Mesenchymal stem cell (in vitro differentiated cells and primary cell): ENCODE data around the gene SEMA4D.

Experiments
- DNase-seq: peaks from one replicate; pipeline ENCODE4 v3.0.0-alpha.2; 2013
- H2AFZ ChIP-seq: one replicate; pipeline ENCODE4 v1.6.1; 2013; ENCODE audit warnings: low read depth, mild to moderate bottlenecking, control low read depth, inconsistent platforms, low read length, moderate library complexity
- H2AK5ac ChIP-seq: 2 replicates; pipeline ENCODE4 v1.6.1; 2013; ENCODE audit warnings: low read length, moderate library complexity, mild to moderate bottlenecking, inconsistent platforms; ENCODE audit not compliant: severe bottlenecking
- H2BK120ac ChIP-seq: one replicate; pipeline ENCODE4 v1.6.1; 2013; ENCODE audit warnings: low read depth, mild to moderate bottlenecking, inconsistent platforms, low read length, moderate library complexity
- H2BK12ac ChIP-seq, 2 experiments: one replicate each; pipeline ENCODE4 v1.6.1; 2013; ENCODE audit warnings: inconsistent platforms in 2 of 2, low read length in 2 of 2, mild to moderate bottlenecking in 2 of 2, moderate library complexity in 2 of 2, control low read depth in 1 of 2
- H2BK15ac ChIP-seq: one replicate; pipeline ENCODE4 v1.6.1; 2013; ENCODE audit warnings: mild to moderate bottlenecking, low read depth, inconsistent platforms; ENCODE audit not compliant: poor library complexity, severe bottlenecking
- H2BK5ac ChIP-seq: 2 replicates; pipeline ENCODE4 v1.6.1; 2013; ENCODE audit warnings: low read depth, mild to moderate bottlenecking, low read length, control low read depth, inconsistent platforms; ENCODE audit not compliant: poor library complexity, severe bottlenecking
- H3K14ac ChIP-seq, 2 experiments: one replicate each; pipeline ENCODE4 v1.6.1; 2013; ENCODE audit warnings: inconsistent platforms in 2 of 2, low read length in 2 of 2, control low read depth in 1 of 2, mild to moderate bottlenecking in 1 of 2, moderate library complexity in 1 of 2
- H3K18ac ChIP-seq, 2 experiments: one replicate each; pipeline ENCODE4 v1.6.1; 2013; ENCODE audit warnings: inconsistent platforms in 2 of 2, low read length in 2 of 2, control low read depth in 1 of 2, low read depth in 1 of 2, mild to moderate bottlenecking in 1 of 2
- H3K23ac ChIP-seq, 2 experiments: one replicate each; pipeline ENCODE4 v1.6.1; 2013; ENCODE audit warnings: inconsistent platforms in 2 of 2, low read length in 2 of 2, mild to moderate bottlenecking in 2 of 2, moderate library complexity in 2 of 2, control low read depth in 1 of 2
- H3K27ac ChIP-seq: 2 replicates; pipeline ENCODE4 v1.5.1; 2013; ENCODE audit warnings: mild to moderate bottlenecking, moderate library complexity, low read length, control low read depth, inconsistent platforms; ENCODE audit not compliant: poor library complexity, severe bottlenecking
- H3K27me3 ChIP-seq, 2 experiments: 2 replicates each; pipeline versions ENCODE4 v1.6.1 to v1.7.0; 2013; ENCODE audit warnings: low read length in 2 of 2, mild to moderate bottlenecking in 2 of 2, moderate library complexity in 2 of 2, control low read depth in 1 of 2, inconsistent platforms in 1 of 2; ENCODE audit not compliant: control insufficient read depth in 1 of 2, insufficient read depth in 1 of 2
- H3K36me3 ChIP-seq, 2 experiments: 2 replicates each; pipeline versions ENCODE4 v1.6.1 to v1.7.0; 2013; ENCODE audit warnings: low read length in 2 of 2, control low read depth in 1 of 2, inconsistent platforms in 1 of 2, low read depth in 1 of 2, mild to moderate bottlenecking in 1 of 2; ENCODE audit not compliant: insufficient read depth in 2 of 2, control insufficient read depth in 1 of 2
- H3K4ac ChIP-seq, 2 experiments: one replicate each; pipeline ENCODE4 v1.6.1; 2013; ENCODE audit warnings: inconsistent platforms in 2 of 2, low read length in 2 of 2, mild to moderate bottlenecking in 2 of 2, moderate library complexity in 2 of 2, control low read depth in 1 of 2, low read depth in 1 of 2
- H3K4me1 ChIP-seq: 2 replicates; pipeline ENCODE4 v1.6.1; 2013; ENCODE audit warnings: low read depth, low read length, control low read depth; ENCODE audit not compliant: control insufficient read depth, insufficient read depth
- H3K4me2 ChIP-seq: 2 replicates; pipeline ENCODE4 v1.6.1; 2013; ENCODE audit warnings: low read length, mild to moderate bottlenecking, inconsistent platforms; ENCODE audit not compliant: poor library complexity, severe bottlenecking
- H3K4me3 ChIP-seq, 2 experiments: 2 replicates each; pipeline versions ENCODE4 v1.5.1 to v1.7.0; 2013; ENCODE audit warnings: low read length in 2 of 2, mild to moderate bottlenecking in 2 of 2, control low read depth in 1 of 2, low read depth in 1 of 2; ENCODE audit not compliant: insufficient read depth in 1 of 2
- H3K79me1 ChIP-seq: replicated peaks from 2 replicates; pipeline ENCODE4 v1.6.1; 2013; ENCODE audit warnings: mild to moderate bottlenecking, control low read depth, low read length, inconsistent platforms; ENCODE audit not compliant: poor library complexity, severe bottlenecking
- H3K9ac ChIP-seq: 2 replicates; pipeline ENCODE4 v1.7.0; 2013; ENCODE audit warnings: mild to moderate bottlenecking, low read length, moderate library complexity
- H3K9me3 ChIP-seq: 2 replicates; pipeline ENCODE4 v1.7.0; 2013; ENCODE audit warnings: mild to moderate bottlenecking, low read length; ENCODE audit not compliant: control insufficient read depth
- H4K8ac ChIP-seq: one replicate; pipeline ENCODE4 v1.6.1; 2013; ENCODE audit warnings: inconsistent platforms, mild to moderate bottlenecking, low read length, moderate library complexity
- H4K91ac ChIP-seq: one replicate; pipeline ENCODE4 v1.6.1; 2013; ENCODE audit warnings: mild to moderate bottlenecking, low read length, inconsistent platforms
- WGBS: methylation state at CpG from one replicate; pipeline ENCODE4 v1.1.7; 2013; ENCODE audit warnings: mixed read lengths; 5-methylcytosine and 5-hydroxymethylcytosine counted together

The SEMA4D gene

GRCh38 chr9:89340332-89340731 lies 157.6 kb downstream of the SEMA4D start:
- H3K4me2 ChIP-seq, result no peak overlapping the region
- H3K4me3 ChIP-seq, result no peak overlapping the region
- H2BK5ac ChIP-seq, result no peak overlapping the region
- no peak overlapping the region for H2BK15ac ChIP-seq
- H3K23ac ChIP-seq, result no peak overlapping the region
- no peak overlapping the region for H2AFZ ChIP-seq
- no peak overlapping the region for H3K4ac ChIP-seq
- H3K79me1 ChIP-seq, result peaks cover 16% of the 10 kb centered on the region
- no peak overlapping the region for H2BK120ac ChIP-seq
- H3K9me3 ChIP-seq, result no peaks in the 10 kb centered on the region
- H3K27ac ChIP-seq, result no peak overlapping the region
- no peak overlapping the region for H3K9ac ChIP-seq
- no peak overlapping the region for H4K8ac ChIP-seq
- H3K36me3 ChIP-seq, result peaks cover 25 to 95% of the 10 kb centered on the region in 2 experiments
- no peaks in the 10 kb centered on the region for H3K27me3 ChIP-seq
- no peak overlapping the region for H3K14ac ChIP-seq
- no peak overlapping the region for H3K18ac ChIP-seq
- H3K4me1 ChIP-seq, result no peaks in the 10 kb centered on the region
- no peak overlapping the region for H4K91ac ChIP-seq
- DNase-seq, result no peak
- WGBS, result no CpG with 5 or more reads among the region's 3 CpGs
- H2AK5ac ChIP-seq, result no peak overlapping the region
- no peak overlapping the region for H2BK12ac ChIP-seq

- Histone ChIP-seq H3K9me3 (no peaks in the 10 kb centered on the region), H3K4me3 (no peak overlapping the region), H3K23ac (no peak overlapping the region), H2AK5ac (no peak overlapping the region), H3K27ac (no peak overlapping the region), H3K14ac (no peak overlapping the region), H3K36me3 (peaks cover 25 to 95% of the 10 kb centered on the region in 2 experiments), H3K18ac (no peak overlapping the region), H3K27me3 (no peaks in the 10 kb centered on the region), H3K4ac (no peak overlapping the region), H2AFZ (no peak overlapping the region), H2BK120ac (no peak overlapping the region), H2BK15ac (no peak overlapping the region), H3K4me1 (no peaks in the 10 kb centered on the region), H4K8ac (no peak overlapping the region), H3K9ac (no peak overlapping the region), H4K91ac (no peak overlapping the region), H3K4me2 (no peak overlapping the region), H2BK12ac (no peak overlapping the region), H2BK5ac (no peak overlapping the region), H3K79me1 (peaks cover 11% of the 10 kb centered on the region)
- 100% methylated on average over 2 of the region's 2 CpGs for WGBS
- DNase-seq, result no peak
Measured at GRCh38 chr9:89339807-89340206, 158.1 kb downstream of the SEMA4D start.

GRCh38 chr9:89330513-89330912 lies 167.4 kb downstream of the SEMA4D start:
- WGBS, result 98% methylated on average over 7 of the region's 7 CpGs

GRCh38 chr9:89329917-89330316 lies 168.0 kb downstream of the SEMA4D start:
- H2BK120ac ChIP-seq, result no peak overlapping the region
- no peak overlapping the region for H2BK12ac ChIP-seq
- no peak overlapping the region for H3K23ac ChIP-seq
- H2AK5ac ChIP-seq, result no peak overlapping the region
- H3K27ac ChIP-seq, result no peak overlapping the region
- H3K9me3 ChIP-seq, result no peaks in the 10 kb centered on the region
- no peaks in the 10 kb centered on the region for H3K27me3 ChIP-seq
- H2BK15ac ChIP-seq, result no peak overlapping the region
- DNase-seq, result no peak
- no peak overlapping the region for H3K4ac ChIP-seq
- no peak overlapping the region for H3K4me2 ChIP-seq
- H3K79me1 ChIP-seq, result peaks cover 30% of the 10 kb centered on the region
- no peak overlapping the region for H2BK5ac ChIP-seq
- H2AFZ ChIP-seq, result no peak overlapping the region
- no peak overlapping the region for H3K4me3 ChIP-seq
- no peak overlapping the region for H4K8ac ChIP-seq
- no peak overlapping the region for H3K14ac ChIP-seq
- no peak overlapping the region for H3K18ac ChIP-seq
- no peaks in the 10 kb centered on the region for H3K4me1 ChIP-seq
- H4K91ac ChIP-seq, result no peak overlapping the region
- H3K9ac ChIP-seq, result no peak overlapping the region
- H3K36me3 ChIP-seq, result peaks cover 27 to 88% of the 10 kb centered on the region in 2 experiments

More at GRCh38 chr9:89330513-89330912, 167.4 kb downstream of the SEMA4D start:
- Histone ChIP-seq H3K9me3 (no peaks in the 10 kb centered on the region), H3K4me1 (no peaks in the 10 kb centered on the region), H2BK12ac (no peak overlapping the region), H4K8ac (no peak overlapping the region), H3K18ac (no peak overlapping the region), H2AK5ac (no peak overlapping the region), H3K79me1 (peaks cover 29% of the 10 kb centered on the region), H3K27me3 (no peaks in the 10 kb centered on the region), H2BK120ac (no peak overlapping the region), H3K36me3 (peaks cover 32 to 93% of the 10 kb centered on the region in 2 experiments), H3K9ac (no peak overlapping the region), H3K14ac (no peak overlapping the region), H2AFZ (no peak overlapping the region), H3K27ac (no peak overlapping the region), H3K4me3 (no peak overlapping the region), H2BK15ac (no peak overlapping the region), H3K23ac (no peak overlapping the region), H2BK5ac (no peak overlapping the region), H3K4ac (no peak overlapping the region), H4K91ac (no peak overlapping the region), H3K4me2 (no peak overlapping the region)
- DNase-seq, result no peak
